Measurements from ENCODE around the gene FBXW2.
"Not testable (repeated sequence)": the region's sequence is repeated elsewhere in the genome, so short reads cannot be mapped to it uniquely, and the experiment has no call there.

Gene FBXW2

DNA sequence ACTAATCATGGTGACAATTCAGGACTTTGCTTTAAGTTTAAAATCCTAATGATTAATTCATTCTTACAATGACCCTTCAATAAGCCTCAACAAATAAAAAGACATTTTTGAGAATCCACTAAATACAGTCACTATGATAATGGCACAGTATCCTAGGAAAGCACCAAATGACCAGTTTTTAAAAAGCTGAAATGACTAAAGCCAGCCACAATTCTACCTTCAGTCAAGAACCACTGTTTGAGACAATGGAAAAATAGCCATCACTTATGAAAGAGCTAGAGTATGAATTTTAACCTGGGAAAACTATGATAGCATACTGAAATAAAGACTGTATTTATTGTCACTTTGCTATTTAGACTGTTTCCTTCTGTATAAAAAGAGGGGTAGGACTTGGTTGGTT is 14.0 kb downstream of the FBXW2 start:
- no peak for DNase-seq (ENCODE audit: low read depth)

DNA sequence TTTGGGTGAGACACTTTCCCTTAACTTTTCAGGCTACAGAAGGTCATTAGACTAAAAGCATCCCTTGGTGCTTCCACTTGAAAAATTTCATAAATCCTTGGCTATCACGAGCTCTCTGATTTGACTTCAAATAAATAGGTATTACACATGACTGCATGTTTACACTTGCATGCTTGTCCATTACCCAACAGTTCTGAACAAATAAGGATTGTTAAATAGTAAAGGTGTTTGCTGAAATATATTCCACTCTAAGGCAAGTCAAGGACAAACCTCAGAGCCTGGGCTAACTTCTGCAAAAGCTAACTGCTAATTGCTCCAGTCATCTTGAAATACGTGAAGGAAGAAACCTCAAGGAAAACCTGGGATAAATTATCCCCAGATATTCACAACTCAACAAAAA is 14.5 kb downstream of the FBXW2 start:
- DNase-seq (ENCODE audit: low read depth) = no peak

DNA sequence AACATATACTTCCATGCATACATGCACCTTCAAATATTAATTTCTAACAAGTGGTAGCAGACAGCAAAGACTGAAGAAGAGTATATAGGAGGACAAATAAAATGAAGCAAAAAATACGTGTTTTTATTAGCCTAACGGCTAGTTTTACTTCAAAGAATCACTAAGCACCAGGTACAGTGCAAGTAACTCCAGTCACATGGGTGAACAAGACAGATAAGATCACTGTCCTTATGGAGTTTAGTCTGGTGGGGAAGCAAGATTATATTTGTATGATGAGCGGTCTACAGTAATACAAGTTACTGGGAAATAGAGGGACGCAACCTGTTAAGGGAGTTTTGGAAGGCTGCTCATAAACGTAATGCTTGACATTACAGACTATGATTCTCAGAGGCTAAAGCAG is 16.0 kb downstream of the FBXW2 start:
- DNase-seq (ENCODE audit: low read depth) = no peak

DNA sequence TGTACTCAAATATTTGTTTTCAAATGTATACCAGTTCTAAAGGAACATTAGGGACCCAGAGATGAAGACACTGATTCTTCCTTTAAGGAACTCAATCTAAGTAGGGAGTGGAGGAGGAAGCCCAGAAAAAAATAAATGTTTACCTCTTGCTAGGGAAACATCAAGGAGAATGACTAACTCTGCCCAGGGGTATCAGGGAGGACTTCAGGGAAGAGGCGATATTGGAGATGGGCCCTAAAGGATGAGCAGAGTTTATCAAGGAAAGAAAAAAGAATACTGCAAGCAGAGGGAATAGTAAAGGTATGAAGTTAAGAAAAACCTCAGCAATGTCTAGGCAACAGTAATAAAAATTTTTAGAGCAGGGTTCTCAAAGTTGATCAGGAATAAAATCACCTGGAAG is 16.4 kb downstream of the FBXW2 start:
- DNase-seq (ENCODE audit: low read depth) = no peak

DNA sequence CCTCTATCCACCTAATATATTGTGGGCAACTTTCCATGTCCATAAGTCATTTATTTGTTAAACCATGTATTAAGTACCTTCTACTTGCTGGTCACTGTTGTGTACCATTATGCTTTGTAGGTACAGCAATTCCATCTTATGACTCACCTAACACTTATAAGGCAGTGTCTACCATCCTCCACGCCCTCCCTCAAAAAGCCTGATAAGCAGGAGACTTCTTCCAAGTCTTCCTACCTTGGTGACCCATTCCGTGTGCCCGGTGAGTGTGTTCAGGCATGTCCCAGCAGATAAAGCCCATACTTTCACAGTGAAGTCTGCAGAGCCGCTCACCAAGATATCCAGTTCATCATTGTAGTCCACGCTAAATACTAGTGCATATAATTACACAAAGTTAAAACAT is 17.4 kb downstream of the FBXW2 start:
- DNase-seq (ENCODE audit: low read depth) = no peak

DNA sequence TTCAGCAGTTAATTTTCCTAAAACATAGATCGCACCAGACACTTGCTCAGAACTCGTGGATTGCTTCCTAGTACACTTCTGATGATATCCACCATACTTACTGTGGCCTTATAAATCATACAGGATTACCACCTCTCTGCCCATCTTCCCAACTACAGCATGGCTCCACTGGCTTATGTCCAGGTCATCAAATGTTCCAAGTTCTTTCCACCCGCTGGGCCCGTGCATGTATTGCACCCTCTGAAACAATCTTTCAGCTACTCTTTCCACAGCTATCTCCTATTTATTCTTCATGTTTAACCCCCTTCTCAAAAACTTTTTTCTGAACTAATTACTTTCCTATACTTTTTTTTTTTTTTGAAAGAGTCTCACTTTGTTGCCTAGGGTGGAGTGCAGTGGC is 18.5 kb downstream of the FBXW2 start:
- no peak for DNase-seq (ENCODE audit: low read depth)

DNA sequence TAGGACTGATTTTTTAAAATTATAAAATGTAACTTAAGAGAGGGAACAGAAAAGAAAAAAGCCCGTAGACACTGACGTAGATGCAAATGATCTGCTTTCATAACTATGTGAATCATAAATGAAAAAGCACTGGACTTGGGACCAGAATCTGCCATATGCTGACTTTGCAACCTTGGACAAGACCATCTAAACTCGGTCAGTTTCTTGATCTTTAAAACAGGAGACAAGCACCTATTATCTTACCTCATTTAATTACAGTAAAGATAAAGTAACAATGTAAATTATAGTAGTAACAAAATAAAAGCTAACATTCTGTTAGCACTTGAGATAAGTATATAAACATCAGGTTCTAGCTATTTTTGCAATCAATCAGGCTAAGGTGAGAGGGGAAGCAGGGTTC is 20.0 kb downstream of the FBXW2 start:
- no peak for DNase-seq (ENCODE audit: low read depth)

DNA sequence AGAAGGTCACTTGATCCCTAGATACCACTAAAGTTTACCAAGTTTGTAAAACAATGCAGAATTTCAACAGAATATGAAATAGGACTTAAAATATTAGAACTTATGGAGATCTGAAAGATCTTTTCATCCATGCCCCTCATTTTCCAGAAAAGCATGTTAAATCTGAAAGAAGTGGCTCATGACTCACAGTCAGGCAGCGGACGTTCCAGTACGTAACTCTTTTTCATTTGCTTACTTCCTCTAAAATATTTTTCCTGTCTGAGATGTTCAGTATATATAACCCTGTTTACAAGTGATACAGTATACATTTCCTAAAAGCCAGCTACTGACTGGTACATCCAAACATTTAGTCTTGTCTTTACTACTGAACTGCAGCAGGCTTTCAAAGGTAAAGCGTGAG is 22.3 kb downstream of the FBXW2 start:
- DNase-seq (ENCODE audit: low read depth) = no peak

DNA sequence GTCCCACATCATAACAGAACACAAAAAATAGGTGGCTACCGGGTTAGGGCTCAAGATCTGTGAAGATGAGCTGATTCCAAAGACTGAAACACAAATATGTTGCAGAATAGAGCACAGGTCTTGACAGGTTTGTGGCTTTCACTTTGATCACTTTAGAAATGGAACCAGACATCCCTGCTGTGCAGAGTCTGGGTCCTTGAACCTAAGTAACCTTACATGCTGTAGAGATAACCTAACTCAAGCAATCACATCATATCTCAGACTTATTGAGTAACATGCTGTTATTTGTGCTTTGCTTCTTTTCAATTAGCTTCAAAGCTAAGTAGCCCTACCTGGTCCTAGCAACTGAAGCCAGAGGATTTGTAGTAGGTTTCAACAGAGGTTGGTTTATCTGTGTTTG is 24.3 kb downstream of the FBXW2 start:
- no peak for DNase-seq (ENCODE audit: low read depth)

DNA sequence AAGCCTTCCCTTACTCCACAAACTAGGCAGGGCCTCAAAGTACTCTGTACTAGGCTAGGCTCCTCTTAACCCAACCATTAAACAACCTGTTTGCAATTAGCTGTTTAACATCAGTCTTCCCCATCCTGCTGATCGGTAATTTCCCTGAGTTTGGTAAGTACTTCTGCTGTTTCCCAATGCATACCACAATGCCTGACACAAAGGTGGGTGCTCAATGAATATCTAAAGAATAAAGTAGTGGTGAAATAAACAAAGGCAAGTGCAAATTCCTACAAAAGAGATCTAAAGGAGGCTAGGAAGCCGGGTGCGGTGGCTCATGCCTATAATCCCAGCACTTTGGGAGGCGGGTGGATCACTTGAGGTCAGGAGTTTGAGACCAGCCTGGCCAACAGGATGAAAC is 25.0 kb downstream of the FBXW2 start:
- no peak for DNase-seq (ENCODE audit: low read depth)

DNA sequence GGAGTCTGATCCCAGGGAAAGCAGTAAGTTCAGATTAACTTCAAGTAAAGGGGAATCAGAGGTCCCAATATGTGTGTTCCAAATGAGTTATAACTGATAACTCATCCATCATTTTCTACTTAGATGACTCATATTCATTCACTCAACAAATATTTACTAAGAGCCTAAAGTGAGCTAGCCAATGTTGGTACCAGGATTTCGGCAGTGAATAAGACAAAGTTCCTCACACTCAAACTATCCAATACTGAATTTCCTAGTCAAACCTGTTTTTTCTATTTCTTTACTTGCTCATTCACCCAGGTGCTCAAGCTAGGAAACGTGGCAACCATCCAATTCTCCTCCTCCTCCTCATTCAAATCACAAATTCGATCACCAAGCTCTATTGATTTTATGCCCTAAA is 25.8 kb downstream of the FBXW2 start:
- no peak for DNase-seq (ENCODE audit: low read depth)

DNA sequence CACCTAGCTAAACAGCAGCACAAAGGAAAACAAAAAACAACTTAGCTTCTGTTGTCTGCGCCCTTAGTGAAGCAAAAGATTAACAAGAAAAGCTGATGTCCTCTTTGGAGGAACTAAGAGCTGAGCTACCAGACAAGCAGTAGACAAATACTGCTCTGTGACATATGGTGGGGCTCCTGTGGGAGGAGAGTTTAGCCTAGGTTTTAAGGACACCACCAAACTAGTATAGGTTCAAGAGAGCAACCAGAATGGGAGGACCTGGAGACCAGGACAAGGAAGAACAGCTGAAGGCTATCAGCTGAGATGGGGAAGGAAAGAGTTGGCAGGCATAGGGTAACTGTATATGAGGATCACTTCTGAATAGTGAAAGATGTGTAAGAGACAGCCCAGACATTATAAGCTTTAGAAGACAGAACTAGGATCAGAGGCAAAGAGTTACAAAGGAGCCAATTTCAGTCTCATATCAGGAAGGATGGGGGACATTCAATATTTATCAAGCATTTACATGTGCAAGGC is 27.2 kb downstream of the FBXW2 start:
- DNase-seq (ENCODE audit: low read depth) = no peak

DNA sequence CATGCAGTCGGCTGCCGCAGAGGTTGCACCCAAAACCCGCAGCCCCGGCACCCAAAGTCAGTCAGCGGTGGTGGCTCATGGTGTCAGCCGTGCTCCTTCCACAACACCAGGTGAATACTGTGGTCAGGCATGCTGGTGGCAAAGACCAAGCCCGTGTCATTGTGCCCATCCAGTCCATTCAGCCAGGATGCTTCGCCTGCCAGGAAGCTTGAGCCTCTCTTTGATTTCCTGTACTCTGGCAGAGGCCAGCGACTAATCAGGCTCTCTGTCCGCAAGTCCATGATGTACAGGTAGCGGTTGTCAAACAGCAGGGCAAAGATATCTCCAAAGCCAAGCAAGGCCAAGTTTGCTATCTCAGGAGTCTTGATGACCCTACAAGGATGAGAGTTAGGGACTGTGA is 28.7 kb downstream of the FBXW2 start:
- DNase-seq (ENCODE audit: low read depth) = no peak

DNA sequence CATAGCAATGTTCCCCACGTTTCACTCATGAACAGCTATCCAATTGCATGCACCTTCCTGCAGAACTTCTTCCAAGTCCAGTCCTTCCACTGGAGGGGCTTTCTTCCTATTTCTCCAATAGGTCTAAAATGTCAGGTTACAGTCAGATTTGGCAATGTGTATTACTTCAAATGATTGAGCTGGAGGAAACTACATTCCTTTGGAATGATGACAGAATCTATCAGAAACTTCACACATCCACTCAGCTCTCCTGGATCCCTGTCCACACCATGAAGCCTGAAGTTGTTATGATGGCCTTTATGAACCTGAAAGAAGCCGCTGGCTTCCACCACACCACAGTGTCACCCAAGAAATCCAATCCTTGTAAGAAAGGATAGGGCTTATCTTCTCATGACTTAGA is 32.2 kb downstream of the FBXW2 start:
- DNase-seq (ENCODE audit: low read depth) = no peak

DNA sequence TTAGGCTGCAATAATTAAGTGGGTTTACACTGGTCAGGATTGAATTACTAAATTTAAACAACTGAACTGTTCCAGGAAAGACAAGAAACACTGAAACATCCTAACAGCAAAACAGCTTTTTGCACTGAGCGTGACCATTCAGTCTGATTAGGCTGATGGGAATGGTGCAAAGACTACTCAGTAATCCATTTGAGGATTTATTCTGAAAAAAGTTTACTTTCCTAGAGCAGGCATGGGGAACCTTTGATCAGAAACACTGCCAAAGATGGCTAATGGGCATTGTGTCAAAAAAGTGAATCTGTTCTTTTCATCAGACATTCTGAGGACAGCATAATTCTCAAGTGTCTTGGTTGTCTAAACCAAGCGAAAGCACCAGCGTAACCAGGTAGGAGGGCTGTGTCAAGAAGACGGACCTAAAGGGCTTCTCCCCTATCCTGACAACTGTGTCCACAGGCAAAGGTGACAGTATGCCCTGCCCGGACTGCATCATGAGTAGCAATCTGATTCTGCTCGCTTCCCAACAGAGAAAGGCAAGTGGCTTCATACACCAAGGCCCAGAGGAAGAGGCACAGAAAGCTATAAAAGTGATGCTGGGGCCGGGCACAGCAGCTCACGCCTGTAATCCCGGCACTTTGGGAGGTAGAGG is 33.3 kb downstream of the FBXW2 start:
- no peak for DNase-seq (ENCODE audit: low read depth)

DNA sequence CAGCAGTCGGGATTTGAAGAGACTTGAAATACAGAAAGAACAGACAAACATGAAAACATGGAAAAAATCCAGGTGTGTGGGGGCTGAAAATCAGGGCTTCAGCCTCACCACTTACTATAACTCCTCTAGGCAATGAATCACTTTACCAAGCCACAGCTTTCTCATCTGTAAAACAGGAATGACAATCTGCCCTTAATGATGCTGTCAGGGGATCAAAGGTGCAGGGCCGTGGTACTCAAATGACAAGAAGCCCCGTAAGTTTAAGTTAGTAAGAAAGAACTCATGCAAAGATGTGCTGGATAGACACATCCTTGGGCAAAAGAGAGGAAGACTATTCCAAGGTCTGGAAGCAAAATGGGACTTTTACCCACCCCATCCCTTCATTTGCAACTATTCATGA is 34.7 kb downstream of the FBXW2 start:
- DNase-seq (ENCODE audit: low read depth) = no peak

DNA sequence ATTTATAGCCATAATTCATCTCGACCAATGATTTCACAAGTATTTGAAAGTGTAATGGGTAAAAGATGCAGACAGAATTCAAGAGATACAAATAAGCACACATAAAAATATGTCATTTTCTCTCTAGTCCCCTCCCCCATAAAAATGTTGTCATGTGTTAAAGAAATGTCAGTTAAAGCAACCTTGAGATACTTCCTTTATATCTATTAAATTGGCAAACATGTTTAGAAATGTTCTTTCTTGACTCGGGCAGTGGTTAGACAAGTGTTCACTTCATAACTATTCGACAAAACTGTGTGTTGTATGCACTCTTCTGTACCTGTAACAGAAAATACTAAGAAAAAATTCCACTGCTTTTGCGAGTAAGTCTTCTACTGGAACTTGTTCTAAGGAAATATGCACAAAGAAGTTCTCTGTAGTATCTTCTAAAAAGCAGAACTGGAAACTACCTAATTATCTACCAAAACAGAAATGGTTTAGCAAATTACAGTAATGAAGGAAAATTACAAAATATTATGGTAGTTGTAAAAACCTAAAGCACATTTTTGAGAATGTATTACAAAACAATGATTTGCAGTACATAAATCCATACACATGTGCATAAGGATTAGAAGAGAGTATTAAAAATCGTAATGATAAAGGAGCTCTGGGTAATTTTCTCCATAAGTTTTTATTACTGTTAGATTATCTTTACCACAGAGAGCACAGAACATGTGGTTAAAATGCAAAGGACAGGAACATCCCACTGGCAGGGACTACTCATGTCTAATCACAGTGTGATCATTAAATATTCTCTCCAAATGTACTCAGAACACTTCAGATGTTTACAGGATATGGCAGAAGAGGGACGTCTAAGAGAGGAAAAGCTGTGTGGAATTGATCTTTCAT is 35.9 kb downstream of the FBXW2 start:
- DNase-seq (ENCODE audit: low read depth) = no peak

DNA sequence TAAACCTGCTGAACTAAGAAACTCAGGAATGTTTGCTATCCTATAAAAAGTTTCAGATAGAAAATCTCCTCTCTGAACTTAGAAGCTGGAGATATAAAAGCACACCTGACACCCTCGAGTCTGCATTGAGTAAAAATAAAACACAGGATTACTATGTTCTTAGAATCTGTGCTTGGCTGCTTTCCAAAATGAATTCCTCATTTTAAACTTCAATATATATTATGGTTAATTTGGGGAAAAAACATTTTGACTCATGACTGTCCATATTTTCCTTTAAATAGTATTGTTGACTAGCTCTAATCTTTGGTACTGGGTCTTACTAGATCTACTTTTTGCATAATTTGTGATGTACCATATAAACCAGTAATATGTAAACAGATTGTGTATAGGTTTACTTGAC is 36.7 kb downstream of the FBXW2 start:
- DNase-seq (ENCODE audit: low read depth) = no peak

DNA sequence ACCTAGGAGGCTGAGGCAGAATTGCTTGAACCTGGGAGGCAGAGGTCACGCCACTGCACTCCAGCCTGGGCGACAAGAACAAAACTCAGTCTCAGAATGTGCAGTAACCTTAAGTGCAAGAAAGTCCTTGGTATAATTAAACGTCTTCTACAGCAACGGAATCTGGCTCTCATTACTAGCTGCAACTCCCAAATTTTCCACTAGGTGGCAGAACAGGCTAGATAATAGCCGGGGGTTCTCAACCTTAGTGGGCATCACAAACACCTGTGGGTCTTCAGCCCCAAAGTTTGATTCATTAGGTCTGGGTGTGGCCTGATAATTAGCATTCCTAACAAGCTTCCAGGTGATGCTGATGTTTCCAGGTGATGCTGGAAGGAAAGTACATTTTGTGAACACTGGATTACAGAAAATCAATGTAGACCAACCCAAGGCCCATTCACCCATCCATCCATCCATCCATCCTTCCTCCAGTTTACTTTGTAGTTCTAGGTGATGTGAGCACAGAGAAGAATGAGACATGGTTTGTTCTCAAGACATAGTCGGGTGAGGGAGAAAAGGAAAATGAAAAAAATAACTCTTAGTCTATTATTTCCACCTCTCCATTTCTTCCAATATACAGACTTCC is 37.3 kb downstream of the FBXW2 start:
- peak; percentile 60 for DNase-seq (ENCODE audit: low read depth)

DNA sequence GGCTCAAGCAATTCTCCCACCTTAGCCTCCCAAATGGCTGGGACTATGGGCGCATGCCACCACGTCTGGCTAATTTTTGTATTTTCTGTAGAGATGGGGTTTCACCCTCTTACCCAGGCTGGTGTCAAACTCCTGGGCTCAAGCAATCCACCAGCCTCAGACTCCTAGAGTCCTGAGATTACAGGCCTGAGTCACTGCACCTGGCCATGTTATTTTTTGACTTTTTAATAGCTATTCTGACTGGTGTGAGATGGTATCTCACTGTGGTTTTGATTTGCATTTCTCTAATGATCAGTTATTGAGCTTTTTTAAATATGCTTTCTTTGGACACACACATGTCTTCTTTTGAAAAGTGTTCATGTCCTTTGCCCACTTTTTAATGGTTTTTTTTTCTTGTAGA is 38.2 kb downstream of the FBXW2 start:
- DNase-seq (ENCODE audit: low read depth) = no peak

DNA sequence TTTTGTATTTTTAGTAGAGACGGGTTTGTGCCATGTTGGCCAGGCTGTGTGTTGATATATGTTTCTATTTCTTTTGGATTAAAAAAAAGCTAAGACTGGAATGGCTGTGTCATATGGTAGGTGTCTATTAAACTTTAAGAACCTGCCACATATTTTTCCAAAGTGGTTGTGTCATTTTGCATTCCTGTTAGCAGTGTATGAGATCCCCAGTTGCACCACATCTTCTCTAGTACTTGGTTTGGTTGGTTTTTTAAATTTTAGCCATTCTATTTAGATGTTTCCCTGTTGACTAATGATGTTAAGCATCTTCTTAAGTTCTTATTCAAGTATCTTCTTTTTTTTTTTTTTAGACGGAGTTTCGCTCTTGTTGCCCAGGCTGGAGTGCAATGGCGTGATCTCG is 42.8 kb downstream of the FBXW2 start:
- no peak for DNase-seq (ENCODE audit: low read depth)

DNA sequence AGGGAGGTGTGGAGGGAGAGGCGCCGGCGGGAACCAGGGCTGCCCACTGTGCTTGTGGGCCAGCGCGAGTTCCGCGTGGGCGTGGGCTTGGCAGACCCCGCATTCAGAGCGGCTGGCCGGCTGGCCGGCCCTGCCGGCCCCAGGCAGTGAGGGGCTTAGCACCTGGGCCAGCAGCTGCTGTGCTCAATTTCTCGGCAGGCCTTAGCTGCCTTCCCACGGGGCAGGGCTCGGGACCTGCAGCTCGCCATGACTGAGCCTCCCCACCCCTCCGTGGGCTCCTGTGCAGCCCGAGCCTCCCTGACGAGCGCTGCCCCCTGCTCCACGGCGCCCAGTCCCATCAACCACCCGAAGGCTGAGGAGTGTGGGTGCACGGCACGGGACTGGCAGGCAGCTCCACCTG is 46.9 kb downstream of the FBXW2 start:
- DNase-seq (ENCODE audit: low read depth) = not testable (repeated sequence)

DNA sequence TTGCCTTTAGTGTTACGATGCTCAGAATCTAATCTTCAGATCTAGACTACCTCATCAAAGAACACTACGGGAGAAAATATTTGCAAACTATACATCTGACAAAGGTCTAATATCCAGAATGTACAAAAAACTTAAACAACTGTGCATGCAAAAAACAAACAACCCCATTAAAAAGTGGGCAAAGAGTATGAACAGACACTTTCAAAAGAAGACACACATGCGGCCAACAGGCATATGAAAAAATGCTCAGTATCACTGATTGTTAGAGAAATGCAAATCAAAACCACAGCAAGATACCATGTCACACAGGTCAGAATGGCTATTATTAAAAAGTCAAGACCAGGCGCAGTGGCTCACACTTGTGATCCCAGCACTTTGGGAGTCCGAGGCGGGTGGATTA is 47.9 kb downstream of the FBXW2 start:
- no peak for DNase-seq (ENCODE audit: low read depth)

Measured in stimulated activated CD8-positive, alpha-beta memory T cell treated with anti-CD3 and anti-CD28 coated beads, Interleukin-12 subunit alpha, Interleukin-12 subunit beta, amount 100 ng/mL, for 1 hour (primary cell).